RWPE2 (cell line): ENCODE data around the gene CKM.

Experiments used
- ATAC-seq: fragments of 200-7000 bp; cut with Tn5 transposase; 3 replicates; pipeline ENCODE4 v1.9.1; 2021; ENCODE audit warnings: low read depth
- DNase-seq: peaks from one replicate; pipeline ENCODE4 v3.0.0-alpha.2; 2020; ENCODE audit warnings: low spot score
- H3K27ac ChIP-seq: fragments of 450-650 bp; 2 replicates; pipeline ENCODE4 v1.5.1; 2017; ENCODE audit warnings: mild to moderate bottlenecking; ENCODE audit not compliant: poor library complexity, severe bottlenecking
- H3K27me3 ChIP-seq: fragments of 250-450 bp; sonication (Bioruptor Pico); 2 replicates; pipeline ENCODE4 v1.5.1; 2021; ENCODE audit warnings: mild to moderate bottlenecking, moderate library complexity; ENCODE audit not compliant: insufficient read depth, poor library complexity, severe bottlenecking
- H3K36me3 ChIP-seq: fragments of 250-450 bp; sonication (Bioruptor Pico); 2 replicates; pipeline ENCODE4 v1.5.1; 2020; ENCODE audit warnings: low read depth, mild to moderate bottlenecking, moderate library complexity
- H3K4me1 ChIP-seq: fragments of 250-450 bp; sonication (Bioruptor Pico); 2 replicates; pipeline ENCODE4 v1.5.1; 2021; ENCODE audit warnings: mild to moderate bottlenecking, moderate library complexity; ENCODE audit not compliant: insufficient read depth, poor library complexity, severe bottlenecking
- H3K4me3 ChIP-seq: fragments of 250-450 bp; sonication (Bioruptor Pico); 2 replicates; pipeline ENCODE4 v1.5.1; 2021; ENCODE audit warnings: mild to moderate bottlenecking, moderate library complexity; ENCODE audit not compliant: severe bottlenecking
- H3K9me3 ChIP-seq: fragments of 250-450 bp; sonication (Bioruptor Pico); 2 replicates; pipeline ENCODE4 v1.5.1; 2021; ENCODE audit warnings: mild to moderate bottlenecking, moderate library complexity; ENCODE audit not compliant: severe bottlenecking
- CTCF ChIP-seq: fragments of 450-650 bp; IDR thresholded peaks from one replicate; pipeline ENCODE4 v1.5.1; 2017; ENCODE audit warnings: mild to moderate bottlenecking, moderate library complexity; ENCODE audit not compliant: poor library complexity, severe bottlenecking

Gene CKM

DNA sequence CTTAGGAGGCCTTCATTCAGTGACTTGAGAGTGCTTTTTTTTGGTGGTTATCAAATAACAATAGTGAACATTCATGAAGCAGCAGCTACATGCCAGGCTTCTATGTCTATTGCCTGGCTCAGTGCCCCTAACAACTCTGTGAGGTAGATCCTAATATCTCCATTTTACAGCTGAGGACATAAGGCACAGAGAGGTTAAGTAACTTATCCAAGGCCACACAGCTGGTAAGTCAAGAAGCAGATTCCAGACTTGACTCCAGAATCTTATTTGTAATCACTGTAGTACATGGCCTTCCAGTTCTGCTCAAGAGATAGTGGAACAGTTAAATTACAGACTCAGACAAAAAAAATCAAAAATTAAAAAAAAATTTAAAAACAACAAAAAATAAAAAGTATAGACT, 26.8 kb downstream of the CKM start:
- H3K27me3 ChIP-seq, result no peaks in the 10 kb centered on the region
- H3K4me1 ChIP-seq, result peaks cover 4% of the 10 kb centered on the region
- no peak for DNase-seq
- no peaks in the 10 kb centered on the region for H3K9me3 ChIP-seq
- no peak for TF ChIP-seq CTCF
- ATAC-seq, result no peak
- H3K36me3 ChIP-seq, result peaks cover 3% of the 10 kb centered on the region
- H3K4me3 ChIP-seq, result no peak overlapping the region
- H3K27ac ChIP-seq, result no peak overlapping the region

GRCh38 chr19:45294291-45295029, 28.2 kb downstream of the CKM start:
- ATAC-seq, result no peak
- TF ChIP-seq CTCF, result no peak
- Histone ChIP-seq H3K4me1 (peaks cover 4% of the 10 kb centered on the region), H3K27ac (no peak overlapping the region), H3K36me3 (no peaks in the 10 kb centered on the region; the same call in 1 of the 2 replicates), H3K27me3 (no peaks in the 10 kb centered on the region), H3K9me3 (no peaks in the 10 kb centered on the region), H3K4me3 (no peak overlapping the region)
- no peak for DNase-seq

DNA sequence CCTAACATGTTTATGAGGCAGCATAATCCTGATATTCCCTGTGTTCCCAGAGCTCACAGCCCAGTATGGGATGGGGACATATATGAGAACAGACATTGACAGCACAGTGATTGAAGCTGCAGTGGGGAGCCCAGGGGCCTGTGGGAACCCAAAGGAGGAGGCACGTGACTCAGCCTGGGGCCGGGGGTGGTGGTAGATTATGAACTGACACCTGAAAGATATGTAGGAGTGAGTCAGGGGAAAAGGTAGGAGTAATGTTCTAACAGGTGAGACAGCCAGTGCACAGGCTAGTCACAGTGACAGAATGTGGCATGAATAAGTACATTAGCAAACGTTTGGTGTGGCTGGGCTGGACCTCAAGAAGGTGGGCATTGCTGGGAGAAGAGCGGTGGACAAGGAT, 29.0 kb downstream of the CKM start:
- H3K9me3 ChIP-seq, result no peaks in the 10 kb centered on the region
- H3K4me1 ChIP-seq, result peaks cover 4% of the 10 kb centered on the region
- no peak overlapping the region for H3K4me3 ChIP-seq
- TF ChIP-seq CTCF, result no peak
- no peaks in the 10 kb centered on the region for H3K27me3 ChIP-seq
- no peak overlapping the region for H3K27ac ChIP-seq
- ATAC-seq, result peak; percentile 69
- no peak for DNase-seq
- H3K36me3 ChIP-seq, result no peaks in the 10 kb centered on the region; the same call in 1 of the 2 replicates

- H3K36me3 ChIP-seq, result peaks cover 7% of the 10 kb centered on the region; the same call in 1 of the 2 replicates
- TF ChIP-seq CTCF, result no peak
- no peaks in the 10 kb centered on the region for H3K27me3 ChIP-seq
- no peak overlapping the region for H3K27ac ChIP-seq
- DNase-seq (no peak), ATAC-seq (no peak)
- H3K4me3 ChIP-seq, result no peak overlapping the region
- no peaks in the 10 kb centered on the region for H3K9me3 ChIP-seq
- peaks cover 4% of the 10 kb centered on the region for H3K4me1 ChIP-seq
Observed at GRCh38 chr19:45291834-45292233, 30.8 kb downstream of the CKM start.

DNA sequence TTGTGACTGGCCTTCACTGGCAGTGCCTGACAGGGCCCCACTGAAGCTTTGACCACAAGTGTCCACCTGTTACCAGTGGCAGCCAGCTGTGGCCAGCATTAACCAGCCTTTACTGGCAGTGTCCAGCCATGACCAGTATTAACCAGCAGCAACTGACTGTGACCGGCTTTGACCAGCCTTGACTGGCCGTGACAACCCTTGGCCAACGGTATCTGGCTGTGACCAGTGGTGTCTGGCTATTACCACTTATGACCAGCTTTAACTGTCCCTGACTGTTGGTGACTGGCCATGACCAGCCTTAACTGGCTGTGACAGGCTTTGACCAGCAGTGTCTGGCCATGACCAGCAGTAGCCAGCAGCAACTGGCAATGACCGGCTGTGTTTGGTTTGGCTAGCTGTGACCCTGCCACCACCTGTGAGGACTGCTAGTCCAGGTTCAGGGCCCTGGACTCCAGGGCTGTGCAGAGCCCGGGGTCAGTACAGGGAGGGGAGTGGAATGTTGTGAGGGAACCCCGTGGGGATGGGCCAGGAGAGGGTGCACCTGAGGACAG, 32.2 kb downstream of the CKM start:
- ATAC-seq, result no peak
- H3K27me3 ChIP-seq, result no peaks in the 10 kb centered on the region
- TF ChIP-seq CTCF, result no peak
- no peaks in the 10 kb centered on the region for H3K9me3 ChIP-seq
- no peak overlapping the region for H3K4me3 ChIP-seq
- no peak for DNase-seq
- peaks cover 4% of the 10 kb centered on the region for H3K4me1 ChIP-seq
- H3K27ac ChIP-seq, result no peak overlapping the region
- H3K36me3 ChIP-seq, result peaks cover 7% of the 10 kb centered on the region; the same call in 1 of the 2 replicates
